GM12892 (cell line): ENCODE measurements around the gene NAALADL2.

Experiments used
- POLR2A ChIP-seq: IDR thresholded peaks from 2 replicates; pipeline ENCODE4 v1.6.1; 2011; ENCODE audit warnings: low read depth, low read length, control low read depth
- POLR2AphosphoS5 ChIP-seq: IDR thresholded peaks from 2 replicates; pipeline ENCODE4 v1.6.1; 2011; ENCODE audit warnings: low read depth, low read length, control low read depth
- TAF1 ChIP-seq: IDR thresholded peaks from 2 replicates; pipeline ENCODE4 v1.6.1; 2011; ENCODE audit warnings: low read depth, mild to moderate bottlenecking, control low read depth, low read length, borderline replicate concordance

- TF ChIP-seq POLR2A = no peak
- no peak for TF ChIP-seq POLR2AphosphoS5
- no peak for TF ChIP-seq TAF1
These were observed 483.1 kb downstream of the NAALADL2 start for GRCh38 chr3:175342196-175342595.
